PC-9 (cell line): ENCODE measurements around the gene MASP2. TPM values are rescaled to one million over a fixed set of nuclear protein-coding genes. Genes with fewer than 3 reads are reported as not detected.
A peak's percentile ranks its signal among the peaks of the same experiment; 100 is the strongest.
"Not testable (repeated sequence)": the region's sequence is repeated elsewhere in the genome, so short reads cannot be mapped to it uniquely, and the experiment has no call there.

Source experiments
- BruUV-seq: library from RNA; stranded (reverse); fragments of 400-500 nt; replicated peaks from 2 replicates; lab custom pipeline; 2021; lab: Mats Ljungman, UMichigan
- CTCF ChIA-PET: fragments of 300-600 bp; sonication (Branson Sonifier 250); formaldehyde crosslinking; loops from one replicate; lab custom pipeline; 2022; ENCODE audit warnings: antibody characterized with exemption; lab: Charles Lee
- POLR2A ChIA-PET: fragments of 300-600 bp; sonication (Branson Sonifier 250); formaldehyde crosslinking; loops from one replicate; lab custom pipeline; 2022; ENCODE audit warnings: antibody characterized with exemption; ENCODE audit not compliant: unreplicated experiment; lab: Charles Lee
- DNase-seq, 2 experiments: peaks; one replicate each; pipeline versions ENCODE4 v3.0.0 to v3.0.0-alpha.2; 2015 to 2022; ENCODE audit warnings: mixed read lengths in 1 of 2
- H2AFZ ChIP-seq: fragments of 200-600 bp; sonication (generic); 2 replicates; pipeline ENCODE4 v1.8.1; 2017; ENCODE audit warnings: antibody characterized with exemption
- H3F3A ChIP-seq: fragments of 200-600 bp; sonication (generic); 2 replicates; pipeline ENCODE4 v1.8.1; 2017; ENCODE audit warnings: antibody characterized with exemption, mild to moderate bottlenecking, low read depth; ENCODE audit not compliant: insufficient read depth
- H3K27ac ChIP-seq: fragments of 200-600 bp; sonication (generic); 2 replicates; pipeline ENCODE4 v1.6.1; 2016; ENCODE audit warnings: mixed run types
- H3K27me3 ChIP-seq: fragments of 200-600 bp; sonication (generic); 2 replicates; pipeline ENCODE4 v1.6.1; 2016; ENCODE audit warnings: low read depth, mixed run types; ENCODE audit not compliant: insufficient read depth
- H3K36me3 ChIP-seq: fragments of 200-600 bp; sonication (generic); 2 replicates; pipeline ENCODE4 v1.6.1; 2016; ENCODE audit warnings: low read depth, mixed run types
- H3K4me1 ChIP-seq: fragments of 200-600 bp; sonication (generic); replicated peaks from 2 replicates; pipeline ENCODE4 v1.6.1; 2016; ENCODE audit warnings: mixed run types; ENCODE audit not compliant: insufficient read depth
- H3K4me2 ChIP-seq: fragments of 200-600 bp; sonication (generic); 2 replicates; pipeline ENCODE4 v1.6.1; 2017; ENCODE audit warnings: mixed run types
- H3K4me3 ChIP-seq: fragments of 200-600 bp; sonication (generic); 2 replicates; pipeline ENCODE4 v1.6.1; 2016; ENCODE audit warnings: mixed run types
- H3K79me2 ChIP-seq: fragments of 200-600 bp; sonication (generic); 2 replicates; pipeline ENCODE4 v1.6.1; 2017; ENCODE audit warnings: low read depth, mixed run types
- H3K9me2 ChIP-seq: fragments of 200-600 bp; sonication (generic); 2 replicates; pipeline ENCODE4 v1.8.1; 2017; ENCODE audit warnings: mild to moderate bottlenecking; ENCODE audit not compliant: insufficient read depth
- H3K9me3 ChIP-seq: fragments of 200-600 bp; sonication (generic); 2 replicates; pipeline ENCODE4 v1.8.1; 2016; ENCODE audit warnings: low read depth; ENCODE audit not compliant: insufficient read depth
- H4K20me1 ChIP-seq: fragments of 200-600 bp; sonication (generic); 2 replicates; pipeline ENCODE4 v1.8.1; 2017; ENCODE audit not compliant: insufficient read depth
- EZH2 ChIP-seq: fragments of 200-600 bp; sonication (generic); IDR thresholded peaks from 2 replicates; pipeline ENCODE4 v1.8.0; 2017; ENCODE audit warnings: antibody characterized with exemption, low read depth
- intact Hi-C: fragments of 100-400 bp; cut with micrococcal nuclease; formaldehyde crosslinking; loops from one replicate; pipeline ENCODE4 v1.10.0; 2022; ENCODE audit not compliant: unreplicated experiment
- total RNA-seq: library from RNA; stranded (reverse); gene quantifications from 2 replicates; pipeline ENCODE4 v1.2.3, GENCODE V29; 2021
- TF ChIP-seq, protein P1 (sequence below): fragments of 200-600 bp; sonication (generic); conservative IDR thresholded peaks from 2 replicates; pipeline ENCODE4 v1.6.1; 2017; ENCODE audit warnings: mixed run types, antibody characterized with exemption, mild to moderate bottlenecking, moderate library complexity

The MASP2 gene
- total RNA-seq, 1 experiment from 2014 or later, result not detected

DNA sequence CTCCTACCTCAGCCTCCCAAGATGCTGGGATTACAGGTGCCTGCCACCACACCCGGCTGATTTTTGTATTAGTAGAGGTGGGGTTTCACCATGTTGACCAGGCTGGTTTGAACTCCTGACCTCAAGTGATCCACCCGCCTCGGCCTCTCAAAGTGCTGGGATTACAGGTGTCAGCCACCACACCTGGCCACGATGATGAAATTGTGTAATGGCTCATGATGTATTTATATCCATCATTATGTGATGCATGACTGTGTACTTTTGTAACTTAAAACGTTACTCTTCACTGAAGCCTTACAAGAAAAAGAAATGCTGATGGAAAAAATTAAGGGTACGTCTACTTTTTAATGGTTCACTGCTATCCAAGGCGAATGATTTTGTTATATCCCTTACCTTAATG, 27.1 kb downstream of the MASP2 start:
- Histone ChIP-seq H3F3A (peaks cover 18% of the 10 kb centered on the region), H3K27ac (no peak overlapping the region), H3K36me3 (peaks cover 35% of the 10 kb centered on the region), H3K27me3 (no peaks in the 10 kb centered on the region), H4K20me1 (peaks cover 55% of the 10 kb centered on the region), H3K9me2 (no peaks in the 10 kb centered on the region), H3K4me2 (no peak overlapping the region), H3K79me2 (peaks cover 13% of the 10 kb centered on the region), H2AFZ (no peak overlapping the region), H3K9me3 (no peaks in the 10 kb centered on the region), H3K4me1 (no peaks in the 10 kb centered on the region), H3K4me3 (no peak overlapping the region)
- ChIA-PET POLR2A (no interaction called here), CTCF (no interaction called here)
- TF ChIP-seq, protein P1, sequence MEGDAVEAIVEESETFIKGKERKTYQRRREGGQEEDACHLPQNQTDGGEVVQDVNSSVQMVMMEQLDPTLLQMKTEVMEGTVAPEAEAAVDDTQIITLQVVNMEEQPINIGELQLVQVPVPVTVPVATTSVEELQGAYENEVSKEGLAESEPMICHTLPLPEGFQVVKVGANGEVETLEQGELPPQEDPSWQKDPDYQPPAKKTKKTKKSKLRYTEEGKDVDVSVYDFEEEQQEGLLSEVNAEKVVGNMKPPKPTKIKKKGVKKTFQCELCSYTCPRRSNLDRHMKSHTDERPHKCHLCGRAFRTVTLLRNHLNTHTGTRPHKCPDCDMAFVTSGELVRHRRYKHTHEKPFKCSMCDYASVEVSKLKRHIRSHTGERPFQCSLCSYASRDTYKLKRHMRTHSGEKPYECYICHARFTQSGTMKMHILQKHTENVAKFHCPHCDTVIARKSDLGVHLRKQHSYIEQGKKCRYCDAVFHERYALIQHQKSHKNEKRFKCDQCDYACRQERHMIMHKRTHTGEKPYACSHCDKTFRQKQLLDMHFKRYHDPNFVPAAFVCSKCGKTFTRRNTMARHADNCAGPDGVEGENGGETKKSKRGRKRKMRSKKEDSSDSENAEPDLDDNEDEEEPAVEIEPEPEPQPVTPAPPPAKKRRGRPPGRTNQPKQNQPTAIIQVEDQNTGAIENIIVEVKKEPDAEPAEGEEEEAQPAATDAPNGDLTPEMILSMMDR, result no peak
- no peak for TF ChIP-seq EZH2
- intact Hi-C loops, result loop anchor here (10.0 kb wide), 1 partner anchor 505 kb away; no protein-coding TSS in a partner anchor
- BruUV-seq, result no TSS peak
- no peak for DNase-seq

DNA sequence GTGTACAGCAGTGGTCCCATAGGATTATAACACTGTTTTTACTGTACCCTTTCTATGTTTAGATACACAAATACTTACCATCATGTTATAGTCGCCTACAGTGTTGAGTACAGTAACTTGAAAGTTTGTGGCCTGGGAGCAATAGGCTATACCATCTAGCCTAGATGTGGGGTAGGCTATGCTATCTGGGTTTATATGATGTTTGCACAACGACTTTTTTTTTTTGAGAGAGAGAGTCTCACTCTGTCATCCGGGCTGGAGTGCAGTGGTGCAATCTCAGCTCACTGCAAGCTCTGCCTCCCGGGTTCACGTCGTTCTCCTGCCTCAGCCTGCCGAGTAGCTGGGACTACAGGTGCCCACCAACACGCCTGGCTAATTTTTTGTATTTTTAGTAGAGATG, 27.7 kb downstream of the MASP2 start:
- H3K4me1 ChIP-seq, H3K27me3 ChIP-seq, H3K9me3 ChIP-seq, POLR2A ChIA-PET, H3K4me2 ChIP-seq, DNase-seq, H3K4me3 ChIP-seq, H3K27ac ChIP-seq, BruUV-seq, H3K9me2 ChIP-seq, H2AFZ ChIP-seq, CTCF ChIA-PET: not testable (repeated sequence)
- H3F3A ChIP-seq, result peaks cover 15% of the 10 kb centered on the region; the same call in 1 of the 2 replicates
- H4K20me1 ChIP-seq, result peaks cover 56% of the 10 kb centered on the region
- peaks cover 19% of the 10 kb centered on the region for H3K79me2 ChIP-seq
- intact Hi-C loops, result loop anchor here (10.0 kb wide), 1 partner anchor 505 kb away; no protein-coding TSS in a partner anchor
- H3K36me3 ChIP-seq, result peaks cover 37% of the 10 kb centered on the region

DNA sequence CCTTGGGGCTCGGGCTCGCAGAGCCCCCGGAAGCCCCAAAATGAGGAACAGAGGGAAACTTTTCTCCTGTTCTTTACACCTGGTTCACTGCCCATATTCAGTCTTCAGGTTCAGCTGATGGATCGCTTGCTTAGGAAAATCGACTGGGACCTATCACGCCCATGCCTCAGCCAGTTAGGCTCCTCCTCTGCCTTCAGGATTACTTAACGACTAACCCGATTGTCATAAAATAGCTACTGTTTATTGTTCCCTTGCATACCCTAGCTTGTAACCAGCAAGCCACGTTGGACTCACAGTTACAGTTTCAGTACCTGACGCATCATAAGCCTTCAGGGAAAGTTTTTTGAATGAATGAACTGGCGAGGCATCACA, 33.9 kb downstream of the MASP2 start:
- H3K79me2 ChIP-seq, result peaks cover 38% of the 10 kb centered on the region
- peak overlapping the region; percentile 93 for H3K4me3 ChIP-seq
- no peak overlapping the region for H2AFZ ChIP-seq
- H3K9me2 ChIP-seq, result no peaks in the 10 kb centered on the region
- no peak overlapping the region for H3K27ac ChIP-seq
- ChIA-PET CTCF (no interaction called here), POLR2A (no interaction called here)
- intact Hi-C loops, result loop anchor here (2.0 to 10.0 kb wide), 3 partner anchors 32 to 498 kb away; no protein-coding TSS in a partner anchor
- H4K20me1 ChIP-seq, result peaks cover 46% of the 10 kb centered on the region
- TF ChIP-seq, protein P1, result no peak
- TF ChIP-seq EZH2, result no peak
- H3K4me1 ChIP-seq, result peaks cover 11% of the 10 kb centered on the region
- no TSS peak for BruUV-seq
- no peaks in the 10 kb centered on the region for H3K9me3 ChIP-seq
- peak overlapping the region; percentile 99 for H3K4me2 ChIP-seq
- no peak for DNase-seq
- no peaks in the 10 kb centered on the region for H3K27me3 ChIP-seq
- H3K36me3 ChIP-seq, result peaks cover 23% of the 10 kb centered on the region
- H3F3A ChIP-seq, result peaks cover 8% of the 10 kb centered on the region; the same call in 1 of the 2 replicates
